NB4 (cell line): ENCODE measurements around the gene APC2.

Source experiments
- DNase-seq: peaks from one replicate; pipeline ENCODE4 v3.0.0; 2010; ENCODE audit warnings: low read depth
- H3K4me3 ChIP-seq: one replicate; pipeline ENCODE4 v1.5.1; 2011; ENCODE audit warnings: mild to moderate bottlenecking, low read depth, low read length, moderate library complexity
- MYC ChIP-seq: IDR thresholded peaks from 2 replicates; pipeline ENCODE4 v1.6.1; 2011; ENCODE audit warnings: low read depth, low read length
- POLR2A ChIP-seq: IDR thresholded peaks from 2 replicates; pipeline ENCODE4 v1.6.1; 2011; ENCODE audit warnings: mild to moderate bottlenecking; ENCODE audit not compliant: insufficient read length; ENCODE audit errors: extremely low read depth
- TF ChIP-seq, protein P1 (sequence below): IDR thresholded peaks from one replicate; pipeline ENCODE4 v1.5.1; 2012; ENCODE audit warnings: low read depth, low read length
- TF ChIP-seq, protein P2 (sequence below): IDR thresholded peaks from 2 replicates; pipeline ENCODE4 v1.6.1; 2011; ENCODE audit warnings: low read depth, low read length

The APC2 gene

GRCh38 chr19:1425102-1425837 is 24.7 kb upstream of the APC2 start:
- TF ChIP-seq, protein P1, sequence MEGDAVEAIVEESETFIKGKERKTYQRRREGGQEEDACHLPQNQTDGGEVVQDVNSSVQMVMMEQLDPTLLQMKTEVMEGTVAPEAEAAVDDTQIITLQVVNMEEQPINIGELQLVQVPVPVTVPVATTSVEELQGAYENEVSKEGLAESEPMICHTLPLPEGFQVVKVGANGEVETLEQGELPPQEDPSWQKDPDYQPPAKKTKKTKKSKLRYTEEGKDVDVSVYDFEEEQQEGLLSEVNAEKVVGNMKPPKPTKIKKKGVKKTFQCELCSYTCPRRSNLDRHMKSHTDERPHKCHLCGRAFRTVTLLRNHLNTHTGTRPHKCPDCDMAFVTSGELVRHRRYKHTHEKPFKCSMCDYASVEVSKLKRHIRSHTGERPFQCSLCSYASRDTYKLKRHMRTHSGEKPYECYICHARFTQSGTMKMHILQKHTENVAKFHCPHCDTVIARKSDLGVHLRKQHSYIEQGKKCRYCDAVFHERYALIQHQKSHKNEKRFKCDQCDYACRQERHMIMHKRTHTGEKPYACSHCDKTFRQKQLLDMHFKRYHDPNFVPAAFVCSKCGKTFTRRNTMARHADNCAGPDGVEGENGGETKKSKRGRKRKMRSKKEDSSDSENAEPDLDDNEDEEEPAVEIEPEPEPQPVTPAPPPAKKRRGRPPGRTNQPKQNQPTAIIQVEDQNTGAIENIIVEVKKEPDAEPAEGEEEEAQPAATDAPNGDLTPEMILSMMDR: no peak
- no peak for TF ChIP-seq MYC
- TF ChIP-seq POLR2A: no peak
- TF ChIP-seq, protein P2, sequence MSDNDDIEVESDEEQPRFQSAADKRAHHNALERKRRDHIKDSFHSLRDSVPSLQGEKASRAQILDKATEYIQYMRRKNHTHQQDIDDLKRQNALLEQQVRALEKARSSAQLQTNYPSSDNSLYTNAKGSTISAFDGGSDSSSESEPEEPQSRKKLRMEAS: no peak
- no peak overlapping the region for H3K4me3 ChIP-seq
- no peak for DNase-seq

GRCh38 chr19:1425902-1426301 is 24.0 kb upstream of the APC2 start:
- H3K4me3 ChIP-seq: no peak overlapping the region
- DNase-seq: no peak
- TF ChIP-seq, protein P2: no peak
- TF ChIP-seq MYC (no peak), POLR2A (no peak)
- TF ChIP-seq, protein P1: no peak

- H3K4me3 ChIP-seq: no peak overlapping the region
- no peak for TF ChIP-seq POLR2A
- TF ChIP-seq, protein P1: no peak
- TF ChIP-seq, protein P2: no peak
- TF ChIP-seq MYC: no peak
- no peak for DNase-seq
Measured at GRCh38 chr19:1426736-1427135, 23.2 kb upstream of the APC2 start.

- no peak overlapping the region for H3K4me3 ChIP-seq
- DNase-seq: no peak
- TF ChIP-seq POLR2A: no peak
- TF ChIP-seq, protein P1: no peak
- TF ChIP-seq MYC: no peak
- TF ChIP-seq, protein P2: no peak
Measured at GRCh38 chr19:1427221-1427920, 22.6 kb upstream of the APC2 start.

DNA sequence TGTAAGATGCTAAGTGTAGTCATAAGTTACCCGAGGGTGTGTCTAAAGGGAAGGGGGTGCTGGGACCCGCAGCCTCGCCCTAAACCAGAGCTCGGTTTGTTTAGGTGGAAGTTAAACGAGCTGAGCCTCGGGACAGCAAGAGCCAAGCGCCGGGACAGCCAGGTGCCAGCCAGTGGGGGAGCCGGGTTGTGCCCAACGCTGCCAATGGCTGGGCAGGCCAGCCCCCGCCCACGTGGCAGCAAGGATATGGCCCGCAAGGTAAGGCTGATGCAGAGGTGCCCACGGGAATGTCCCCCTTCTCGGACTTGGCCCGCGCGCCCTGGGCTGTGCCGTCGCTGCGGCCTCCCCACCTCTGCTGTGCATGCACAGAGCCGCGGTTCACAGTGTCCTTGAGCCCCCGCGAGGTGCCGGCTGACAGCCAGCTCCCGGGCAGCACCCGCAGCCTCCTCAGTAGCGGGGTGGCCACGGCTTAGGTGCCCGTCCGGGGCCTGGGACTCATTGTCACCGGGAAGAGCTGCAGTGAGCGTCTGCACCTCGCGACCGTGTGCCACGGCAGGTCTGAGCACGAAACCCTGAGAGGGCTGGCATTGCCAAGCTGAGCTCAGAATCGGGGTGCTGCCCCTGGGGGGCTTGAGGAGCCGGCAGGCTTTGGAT is 21.1 kb upstream of the APC2 start:
- TF ChIP-seq, protein P2: no peak
- TF ChIP-seq, protein P1: no peak
- TF ChIP-seq POLR2A: no peak
- no peak for TF ChIP-seq MYC
- no peak for DNase-seq
- no peak overlapping the region for H3K4me3 ChIP-seq
